ENCODE measurements around the gene PCSK4. TPM values are rescaled to one million over a fixed set of nuclear protein-coding genes. Genes with fewer than 3 reads are reported as not detected.

Gene PCSK4
- polyA plus RNA-seq, 1 donor, result 5.0 TPM

GRCh38 chr19:1455336-1456120, 34.6 kb downstream of the PCSK4 start:
- no peak for DNase-seq

GRCh38 chr19:1455002-1455335, 35.2 kb downstream of the PCSK4 start:
- no peak for DNase-seq

- no peak for DNase-seq
Observed at GRCh38 chr19:1453525-1454364, 36.4 kb downstream of the PCSK4 start.

DNA sequence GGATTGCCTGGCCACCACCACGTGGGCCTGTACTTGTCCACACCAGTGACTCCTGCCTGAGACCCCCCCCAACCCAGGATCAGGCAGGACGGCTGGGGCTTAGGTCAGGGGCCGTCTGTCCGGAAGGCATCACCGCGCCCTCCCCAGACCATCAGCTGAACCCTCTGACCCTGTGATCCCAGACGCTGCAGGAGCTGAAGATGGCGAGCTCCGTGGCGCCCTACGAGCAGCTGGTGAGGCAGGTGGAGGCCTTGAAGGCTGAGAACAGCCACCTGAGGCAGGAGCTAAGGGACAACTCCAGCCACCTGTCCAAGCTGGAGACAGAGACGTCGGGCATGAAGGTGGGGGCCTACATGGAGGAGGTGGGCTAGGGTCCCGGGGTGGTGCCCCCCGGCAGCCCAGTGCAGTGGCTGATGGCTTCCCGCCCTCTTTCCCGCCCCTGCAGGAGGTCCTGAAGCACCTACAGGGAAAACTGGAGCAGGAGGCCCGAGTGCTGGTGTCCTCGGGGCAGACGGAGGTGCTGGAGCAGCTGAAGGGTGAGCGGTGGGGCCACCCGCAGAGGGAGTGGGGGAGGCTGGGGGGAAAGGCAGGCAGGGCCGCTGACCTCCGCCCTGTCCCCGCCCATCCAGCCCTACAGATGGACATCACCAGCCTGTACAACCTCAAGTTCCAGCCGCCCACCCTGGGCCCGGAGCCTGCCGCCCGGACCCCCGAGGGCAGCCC, 37.2 kb downstream of the PCSK4 start:
- DNase-seq, result no peak

DNA sequence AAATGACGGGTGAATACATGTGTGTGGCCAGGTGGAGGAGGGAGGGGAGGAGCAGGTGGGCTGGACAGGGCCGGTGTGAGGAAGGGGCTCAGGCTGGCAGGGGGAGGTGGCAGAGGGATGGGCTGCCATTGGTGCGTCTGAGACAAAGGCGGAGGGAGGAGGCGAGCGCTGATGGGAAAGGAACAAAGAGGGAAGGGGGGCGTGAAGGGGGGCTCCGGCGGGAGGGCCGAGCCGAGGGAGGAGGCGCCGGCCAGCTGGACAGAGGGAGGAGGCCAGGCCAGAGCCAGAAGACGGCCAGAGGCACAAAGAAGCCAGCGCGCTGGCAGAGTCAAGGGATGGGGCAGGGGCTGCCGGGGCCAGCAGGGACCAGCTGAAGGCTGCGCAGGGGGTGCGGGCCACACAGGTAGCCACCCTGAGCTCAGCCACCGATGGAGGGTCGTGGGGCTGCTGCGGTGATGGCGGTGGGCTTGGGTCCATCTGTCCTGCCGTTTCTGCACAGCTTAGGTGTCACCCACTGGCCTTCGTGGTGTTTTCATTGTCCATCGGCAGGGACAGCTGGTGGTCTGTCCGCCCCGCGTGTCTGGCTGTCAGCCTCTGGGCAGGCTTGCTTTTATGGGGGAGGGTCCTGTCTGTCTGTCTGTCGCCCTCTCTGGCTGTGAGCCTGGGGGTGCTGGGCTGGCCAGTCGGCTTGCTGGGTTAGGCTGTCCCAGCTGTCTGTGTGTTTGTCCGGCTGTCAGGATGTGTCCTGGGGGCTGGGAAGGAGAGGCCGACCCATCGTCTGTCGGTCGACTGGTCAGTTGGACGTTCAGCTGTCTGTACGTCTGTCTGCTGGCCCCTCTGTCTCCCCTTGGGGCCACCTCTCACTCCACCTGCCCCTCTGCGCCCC, 38.0 kb downstream of the PCSK4 start:
- DNase-seq, result no peak

- DNase-seq, result no peak
Observed at GRCh38 chr19:1450735-1451731, 39.1 kb downstream of the PCSK4 start.

DNA sequence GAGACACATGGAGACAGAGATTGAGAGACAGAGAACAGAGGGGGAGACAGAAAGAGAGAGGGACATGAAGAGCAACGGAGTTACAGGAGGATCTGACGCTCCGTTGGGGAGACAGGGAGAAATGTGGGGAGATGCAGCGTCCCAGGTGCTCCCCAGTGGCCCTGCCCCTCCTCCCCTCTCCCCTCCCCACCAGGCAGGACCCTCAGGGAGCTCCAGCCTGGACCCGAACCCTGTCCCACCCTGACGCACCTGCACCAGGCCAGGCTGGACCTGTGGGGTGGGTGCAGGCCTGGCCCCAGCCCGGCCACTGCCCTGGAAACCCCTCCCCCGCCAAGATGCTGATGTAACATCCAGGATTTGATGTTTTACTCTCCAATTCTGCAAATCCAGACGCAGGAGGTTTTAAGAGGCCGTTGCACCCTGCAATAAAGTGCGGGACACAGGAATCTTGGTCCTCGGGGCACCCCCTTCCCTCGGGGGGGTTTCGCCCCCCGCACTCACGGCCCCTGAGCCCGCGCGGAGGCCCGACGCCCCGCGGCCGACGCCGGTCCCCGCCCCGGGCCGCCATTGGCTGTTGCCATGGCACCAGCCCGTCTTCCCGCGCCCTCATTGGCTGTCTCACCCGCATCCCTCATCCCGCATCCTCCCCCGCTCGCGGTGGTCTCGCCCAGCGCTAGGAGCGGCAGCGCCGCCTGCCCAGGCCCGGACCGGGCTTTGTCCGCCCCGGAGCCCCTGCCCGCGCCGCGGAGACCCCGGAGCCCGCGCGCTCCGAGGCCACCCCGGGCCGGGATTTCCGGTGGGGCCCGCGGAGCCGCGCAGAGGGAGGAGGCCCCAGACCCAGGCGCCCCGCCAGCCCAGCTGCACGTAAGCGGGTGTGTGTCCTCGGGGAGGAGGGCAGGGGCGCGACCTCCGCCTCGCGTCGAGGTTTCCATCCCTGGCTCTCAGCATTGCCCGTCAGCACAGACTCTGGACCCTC, 40.4 kb downstream of the PCSK4 start, which contains the start of gene APC2:
Gene APC2, plus strand, starts transcription at position 655 of the 976 bp plus-strand sequence. CDS start 2,881 bp downstream, outside the sequence.
- DNase-seq, result no peak

GRCh38 chr19:1447944-1448343, 42.2 kb downstream of the PCSK4 start:
- DNase-seq, result no peak

GRCh38 chr19:1447504-1447903, 42.6 kb downstream of the PCSK4 start:
- DNase-seq, result no peak

DNA sequence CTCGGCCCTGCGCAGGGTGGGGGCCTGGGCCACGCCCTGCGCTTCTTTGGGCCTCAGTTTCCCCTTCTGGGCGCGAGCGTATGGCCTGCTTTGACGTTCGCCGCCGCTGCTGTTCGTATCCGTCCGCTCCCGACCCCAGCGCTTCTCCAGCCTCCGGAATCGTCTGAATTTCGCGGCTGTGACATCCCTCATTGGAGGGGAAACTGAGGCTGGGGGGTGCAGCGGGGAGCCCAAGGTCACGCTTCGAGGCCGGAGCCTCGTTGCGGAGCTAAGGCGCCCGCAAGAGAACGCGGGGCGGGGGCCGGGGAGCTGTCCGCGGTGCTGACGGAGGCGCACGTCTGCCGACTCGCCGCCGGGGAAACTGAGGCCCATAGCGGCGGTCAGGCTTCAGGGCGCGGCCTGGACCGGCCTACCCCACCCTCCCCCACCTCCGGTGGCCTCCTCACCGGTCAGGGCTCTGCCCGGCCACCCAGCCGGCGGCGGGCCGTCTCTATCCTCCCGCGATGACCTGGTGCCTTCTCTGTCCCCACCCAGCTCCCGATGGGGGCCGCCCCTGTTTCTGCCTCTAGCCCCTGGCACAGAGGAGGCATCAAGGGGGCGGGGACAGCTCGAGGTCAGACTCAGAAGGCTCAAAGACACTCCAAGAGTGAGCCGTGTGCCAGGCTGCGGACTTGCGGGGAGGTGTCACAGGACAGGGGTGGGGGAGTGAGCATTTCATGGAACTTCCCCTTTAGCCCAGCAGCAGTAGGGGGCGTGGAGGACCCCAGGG, 43.3 kb downstream of the PCSK4 start:
- no peak for DNase-seq

- no peak for DNase-seq
Observed at GRCh38 chr19:1445932-1446712, 44.0 kb downstream of the PCSK4 start.

DNA sequence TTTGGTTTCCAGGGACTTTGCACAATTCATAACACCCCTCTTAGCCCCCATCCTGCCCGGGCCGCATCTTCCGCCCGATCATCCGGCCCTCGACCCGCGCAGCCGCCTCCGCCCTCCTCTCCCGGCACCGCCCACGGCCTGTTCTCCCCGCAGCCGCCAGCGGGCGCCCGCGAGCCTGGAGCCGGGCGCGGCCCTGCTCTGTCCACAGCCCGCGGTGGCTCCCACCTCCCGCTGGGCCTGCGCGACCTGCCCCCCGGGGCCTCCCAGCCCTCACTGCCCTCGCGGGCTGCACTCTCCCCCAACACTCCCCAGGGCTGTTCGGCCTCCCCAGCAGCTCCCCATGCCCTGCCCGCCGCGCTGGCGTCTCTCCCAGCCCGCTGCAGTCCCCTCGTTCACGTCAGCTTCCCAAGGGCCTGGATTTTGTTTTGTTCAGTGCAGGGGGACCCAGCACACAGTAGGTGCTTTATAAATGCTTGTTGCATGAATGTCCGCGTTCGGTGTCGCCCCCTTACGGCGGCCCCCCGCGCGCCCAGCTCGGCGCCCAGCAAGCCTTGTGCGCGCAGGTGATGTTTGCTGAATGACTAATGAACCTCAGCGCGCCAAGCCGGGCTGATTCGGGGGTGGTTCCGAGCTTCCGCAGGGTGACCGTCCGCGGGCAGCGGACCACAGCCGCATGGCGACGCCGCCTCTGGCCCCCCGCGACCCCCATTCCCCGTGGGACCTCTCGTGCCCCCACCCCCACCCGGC, 44.8 kb downstream of the PCSK4 start:
- no peak for DNase-seq

- DNase-seq, result no peak
Observed at GRCh38 chr19:1441677-1442438, 48.3 kb downstream of the PCSK4 start.

GRCh38 chr19:1441022-1441426, 49.1 kb downstream of the PCSK4 start:
- DNase-seq, result no peak

DNA sequence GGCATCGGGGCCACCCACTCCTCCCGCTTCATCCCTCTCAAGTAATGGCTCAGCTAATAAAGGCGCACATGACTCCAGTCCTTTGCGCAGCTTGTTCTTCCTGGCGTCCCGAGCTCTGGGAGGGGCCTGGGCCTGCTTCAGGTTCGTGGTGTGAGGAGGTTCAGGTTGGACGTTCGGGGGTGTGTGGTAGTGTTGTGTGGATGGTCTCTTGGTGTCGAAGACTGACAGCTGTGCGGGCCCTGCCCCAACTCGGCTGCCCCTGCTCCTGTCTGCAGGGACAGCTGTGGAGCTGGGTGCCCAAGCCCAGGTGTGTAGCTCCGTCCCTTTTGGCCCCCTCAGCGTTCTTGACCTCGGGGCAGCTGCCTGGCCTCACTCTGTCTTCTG, 49.7 kb downstream of the PCSK4 start:
- no peak for DNase-seq

Measured in left kidney (tissue), 2 donors.